ENCODE measurements around the gene LRIG2.

DNA sequence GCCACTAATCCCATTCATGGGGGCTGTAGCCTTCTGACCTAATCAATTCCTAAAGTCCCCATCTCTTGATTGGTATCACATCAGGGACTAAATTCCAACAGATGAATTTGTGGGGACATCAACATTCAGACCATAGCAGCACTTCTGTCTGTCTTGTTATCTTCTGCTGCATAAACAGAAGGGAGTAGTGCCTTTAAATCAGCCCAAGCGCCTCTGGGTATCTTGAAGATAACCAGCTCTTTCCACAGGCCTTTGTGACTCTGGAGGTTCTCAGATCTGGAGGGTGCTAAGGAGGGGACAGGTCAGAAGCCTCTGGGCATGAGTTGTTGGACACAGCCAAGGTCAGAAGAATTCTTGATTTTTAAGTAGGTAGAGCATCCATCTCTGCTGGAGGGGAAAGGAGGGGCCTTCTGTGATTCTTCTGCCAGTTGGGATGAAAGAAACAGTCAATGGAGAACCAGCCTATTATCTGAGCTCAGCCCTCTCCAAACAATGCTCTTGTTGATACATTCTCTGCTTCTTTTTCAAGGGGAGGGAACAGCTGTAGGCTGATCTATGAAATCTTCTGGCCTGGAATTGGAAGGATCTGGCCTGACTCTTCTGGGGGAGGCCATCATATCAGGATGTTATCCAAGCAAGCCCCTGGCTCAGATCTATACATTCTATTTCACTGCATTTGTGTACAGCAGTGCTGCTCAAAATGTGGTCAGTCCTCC, 31.3 kb upstream of the LRIG2 start:
- TF ChIP-seq, protein P1, sequence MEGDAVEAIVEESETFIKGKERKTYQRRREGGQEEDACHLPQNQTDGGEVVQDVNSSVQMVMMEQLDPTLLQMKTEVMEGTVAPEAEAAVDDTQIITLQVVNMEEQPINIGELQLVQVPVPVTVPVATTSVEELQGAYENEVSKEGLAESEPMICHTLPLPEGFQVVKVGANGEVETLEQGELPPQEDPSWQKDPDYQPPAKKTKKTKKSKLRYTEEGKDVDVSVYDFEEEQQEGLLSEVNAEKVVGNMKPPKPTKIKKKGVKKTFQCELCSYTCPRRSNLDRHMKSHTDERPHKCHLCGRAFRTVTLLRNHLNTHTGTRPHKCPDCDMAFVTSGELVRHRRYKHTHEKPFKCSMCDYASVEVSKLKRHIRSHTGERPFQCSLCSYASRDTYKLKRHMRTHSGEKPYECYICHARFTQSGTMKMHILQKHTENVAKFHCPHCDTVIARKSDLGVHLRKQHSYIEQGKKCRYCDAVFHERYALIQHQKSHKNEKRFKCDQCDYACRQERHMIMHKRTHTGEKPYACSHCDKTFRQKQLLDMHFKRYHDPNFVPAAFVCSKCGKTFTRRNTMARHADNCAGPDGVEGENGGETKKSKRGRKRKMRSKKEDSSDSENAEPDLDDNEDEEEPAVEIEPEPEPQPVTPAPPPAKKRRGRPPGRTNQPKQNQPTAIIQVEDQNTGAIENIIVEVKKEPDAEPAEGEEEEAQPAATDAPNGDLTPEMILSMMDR (IDR thresholded peaks at IDR 0.05) = no peak
- no peak for TF ChIP-seq ESRRA (CRISPR knock-in tag; IDR thresholded peaks at IDR 0.05; ENCODE audit: borderline replicate concordance)
- TF ChIP-seq NR2C2 (CRISPR knock-in tag; IDR thresholded peaks at IDR 0.05) = no peak
- TF ChIP-seq, protein P2, sequence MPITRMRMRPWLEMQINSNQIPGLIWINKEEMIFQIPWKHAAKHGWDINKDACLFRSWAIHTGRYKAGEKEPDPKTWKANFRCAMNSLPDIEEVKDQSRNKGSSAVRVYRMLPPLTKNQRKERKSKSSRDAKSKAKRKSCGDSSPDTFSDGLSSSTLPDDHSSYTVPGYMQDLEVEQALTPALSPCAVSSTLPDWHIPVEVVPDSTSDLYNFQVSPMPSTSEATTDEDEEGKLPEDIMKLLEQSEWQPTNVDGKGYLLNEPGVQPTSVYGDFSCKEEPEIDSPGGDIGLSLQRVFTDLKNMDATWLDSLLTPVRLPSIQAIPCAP (CRISPR knock-in tag; IDR thresholded peaks at IDR 0.05) = no peak
- TF ChIP-seq CREB1 (CRISPR knock-in tag; IDR thresholded peaks at IDR 0.05) = no peak
- TF ChIP-seq SOX15 (CRISPR knock-in tag; IDR thresholded peaks at IDR 0.05) = no peak
- TF ChIP-seq MXD4 (CRISPR knock-in tag; IDR thresholded peaks at IDR 0.05; ENCODE audit: borderline replicate concordance) = no peak
- TF ChIP-seq ZBTB21 (CRISPR knock-in tag; IDR thresholded peaks at IDR 0.05; ENCODE audit: borderline replicate concordance) = no peak
- no peak for TF ChIP-seq NR1H2 (CRISPR knock-in tag; IDR thresholded peaks at IDR 0.05)

Data from WTC11 (cell line).